Breast epithelium (tissue), 3 donors: ENCODE data around the gene ABR.

ENCODE experiments used
- CTCF ChIP-seq, 3 donors: fragments of 450-650 bp; IDR thresholded peaks; one replicate each; pipeline ENCODE4 v1.5.1; 2016 to 2017; ENCODE audit warnings: antibody characterized with exemption in 3 of 3, mild to moderate bottlenecking in 3 of 3, moderate library complexity in 3 of 3
- POLR2AphosphoS5 ChIP-seq, 3 donors: sonication (generic); formaldehyde crosslinking; IDR thresholded peaks; one replicate each; pipeline ENCODE4 v1.6.1; 2017; ENCODE audit warnings: antibody characterized with exemption in 3 of 3

DNA sequence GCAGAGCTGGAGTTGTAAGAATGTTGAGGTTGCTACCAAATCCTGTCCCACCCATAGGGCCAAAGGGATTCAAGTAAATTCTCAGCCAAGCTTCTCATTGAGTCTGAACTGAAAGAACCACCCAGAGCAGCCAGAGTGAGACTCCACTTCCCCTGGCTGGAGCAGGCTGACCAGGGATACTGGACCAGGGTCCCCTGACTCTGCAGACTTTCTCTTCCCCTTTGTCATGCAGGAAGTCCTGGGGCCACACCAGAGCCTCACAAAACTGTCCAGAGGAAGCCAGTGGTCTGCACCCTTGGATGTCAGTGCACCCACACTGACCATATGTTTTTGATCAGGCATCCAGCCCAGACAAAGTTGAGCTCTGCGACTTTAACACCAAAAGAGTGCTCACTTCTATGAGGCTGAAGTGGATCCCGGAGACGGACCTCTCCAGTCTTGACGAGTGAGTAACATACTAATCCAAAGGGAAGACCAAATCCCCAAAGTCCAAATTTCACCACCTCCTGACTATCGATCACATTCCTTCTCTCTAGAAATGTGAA is 204.3 kb downstream of the ABR start:
- TF ChIP-seq CTCF (IDR thresholded peaks at IDR 0.05), result no peak
- TF ChIP-seq POLR2AphosphoS5 (IDR thresholded peaks at IDR 0.05), result no peak
